ENCODE measurements around the gene TIMM8B. TPM values are rescaled to one million over a fixed set of nuclear protein-coding genes. Genes with fewer than 3 reads are reported as not detected.
"Not testable (repeated sequence)": the region's sequence is repeated elsewhere in the genome, so short reads cannot be mapped to it uniquely, and the experiment has no call there.

TIMM8B gene
- total RNA-seq, 4 donors from 2014 or later = 26.2 to 58.9 (median 40.6) TPM

- in situ Hi-C loops (cut with MboI; ENCODE audit: low pct_ligation_motif_present in 1 of 4, low pct_unique_long_range_greater_than_20kb in 1 of 4, low sequenced_read_pairs in 3 of 4) = loop anchor here in 1 of 4 donors (25.0 kb wide), 1 partner anchor 181 kb away; no protein-coding TSS in a partner anchor
These were observed 19.5 kb upstream of the TIMM8B start for GRCh38 chr11:112106070-112106469.

GRCh38 chr11:112103446-112103845, 16.9 kb upstream of the TIMM8B start:
- Histone ChIP-seq H3K4me3 (no peak overlapping the region), H3K36me3 (no peaks in the 10 kb centered on the region), H3K9me3 (no peaks in the 10 kb centered on the region), H3K27me3 (no peaks in the 10 kb centered on the region), H3K27ac (no peak overlapping the region), H3K4me1 (no peaks in the 10 kb centered on the region)
- in situ Hi-C loops (cut with MboI; ENCODE audit: low pct_ligation_motif_present in 1 of 4, low pct_unique_long_range_greater_than_20kb in 1 of 4, low sequenced_read_pairs in 3 of 4) = loop anchor here in 1 of 4 donors (25.0 kb wide), 1 partner anchor 184 kb away; no protein-coding TSS in a partner anchor
- intact Hi-C loops (cut with DNase I; ENCODE audit: low total_unique reads) = no loop called here
- DNase-seq = no peak
- 85 to 92% methylated on average over 2 to 6 of the region's 6 CpGs for WGBS, 2 donors (ENCODE audit: low coverage in 1 of 2)
- no peak for TF ChIP-seq POLR2AphosphoS5 (IDR thresholded peaks at IDR 0.05)
- no peak for TF ChIP-seq POLR2A (IDR thresholded peaks at IDR 0.05)
- no peak for TF ChIP-seq EP300 (IDR thresholded peaks at IDR 0.05; ENCODE audit: low read depth)
- no peak for TF ChIP-seq CTCF (IDR thresholded peaks at IDR 0.05)

More at GRCh38 chr11:112106070-112106469, 19.5 kb upstream of the TIMM8B start:
- Histone ChIP-seq H3K4me1 (no peaks in the 10 kb centered on the region), H3K9me3 (no peaks in the 10 kb centered on the region), H3K27me3 (no peaks in the 10 kb centered on the region), H3K4me3 (no peak overlapping the region), H3K27ac (no peak overlapping the region), H3K36me3 (no peaks in the 10 kb centered on the region)
- no peak for DNase-seq
- intact Hi-C loops (cut with DNase I; ENCODE audit: low total_unique reads) = no loop called here
- 97% methylated on average over 8 of the region's 8 CpGs; no CpG with 5 or more reads in 1 of the 2 donors for WGBS, 2 donors (ENCODE audit: low coverage in 1 of 2)
- TF ChIP-seq CTCF (IDR thresholded peaks at IDR 0.05) = no peak
- TF ChIP-seq POLR2AphosphoS5 (IDR thresholded peaks at IDR 0.05) = no peak
- TF ChIP-seq EP300 (IDR thresholded peaks at IDR 0.05; ENCODE audit: low read depth) = no peak
- TF ChIP-seq POLR2A (IDR thresholded peaks at IDR 0.05) = no peak

- intact Hi-C loops (cut with DNase I; ENCODE audit: low total_unique reads) = no loop called here
- no peak overlapping the region for H3K4me3 ChIP-seq
- no peak for TF ChIP-seq POLR2A (IDR thresholded peaks at IDR 0.05)
- in situ Hi-C loops (cut with MboI; ENCODE audit: low pct_ligation_motif_present in 1 of 4, low pct_unique_long_range_greater_than_20kb in 1 of 4, low sequenced_read_pairs in 3 of 4) = loop anchor here in 1 of 4 donors (25.0 kb wide), 1 partner anchor 187 kb away; no protein-coding TSS in a partner anchor
- no peaks in the 10 kb centered on the region for H3K27me3 ChIP-seq
- H3K4me1 ChIP-seq = no peaks in the 10 kb centered on the region
- DNase-seq = no peak
- 54 to 67% methylated on average over 1 to 2 of the region's 2 CpGs for WGBS, 2 donors (ENCODE audit: low coverage in 1 of 2)
- no peaks in the 10 kb centered on the region for H3K9me3 ChIP-seq
- H3K36me3 ChIP-seq = peaks cover 0 to 8% (median 3%) of the 10 kb centered on the region in 4 donors
- H3K27ac ChIP-seq = no peak overlapping the region
These were observed 13.9 kb upstream of the TIMM8B start for GRCh38 chr11:112100462-112100861.

- Histone ChIP-seq H3K4me1 (no peaks in the 10 kb centered on the region), H3K9me3 (no peaks in the 10 kb centered on the region), H3K36me3 (peaks cover 0 to 30% (median 14%) of the 10 kb centered on the region in 4 donors), H3K4me3 (no peak overlapping the region), H3K27ac (no peak overlapping the region), H3K27me3 (no peaks in the 10 kb centered on the region)
- in situ Hi-C loops (cut with MboI; ENCODE audit: low pct_ligation_motif_present in 1 of 4, low pct_unique_long_range_greater_than_20kb in 1 of 4, low sequenced_read_pairs in 3 of 4) = loop anchor here in 1 of 4 donors (25.0 kb wide), 1 partner anchor 486 kb away; the partner anchor contains the start of gene SIK2
- intact Hi-C loops (cut with DNase I; ENCODE audit: low total_unique reads) = no loop called here
- no peak for DNase-seq
- WGBS, 2 donors (ENCODE audit: low coverage in 1 of 2) = 91 to 97% methylated on average over 7 to 11 of the region's 11 CpGs
- TF ChIP-seq POLR2A (IDR thresholded peaks at IDR 0.05) = no peak
- no peak for TF ChIP-seq EP300 (IDR thresholded peaks at IDR 0.05; ENCODE audit: low read depth)
- no peak for TF ChIP-seq POLR2AphosphoS5 (IDR thresholded peaks at IDR 0.05)
These were observed 11.4 kb upstream of the TIMM8B start for GRCh38 chr11:112097734-112098528.

- Histone ChIP-seq H3K9me3 (no peaks in the 10 kb centered on the region), H3K27ac (no peak overlapping the region), H3K27me3 (no peaks in the 10 kb centered on the region), H3K36me3 (peaks cover 0 to 47% (median 23%) of the 10 kb centered on the region in 4 donors), H3K4me1 (no peaks in the 10 kb centered on the region), H3K4me3 (no peak overlapping the region)
- no peak for TF ChIP-seq POLR2A (IDR thresholded peaks at IDR 0.05)
- TF ChIP-seq CTCF (IDR thresholded peaks at IDR 0.05) = no peak
- TF ChIP-seq POLR2AphosphoS5 (IDR thresholded peaks at IDR 0.05) = no peak
- TF ChIP-seq EP300 (IDR thresholded peaks at IDR 0.05; ENCODE audit: low read depth) = no peak
- intact Hi-C loops (cut with DNase I; ENCODE audit: low total_unique reads) (no loop called here), in situ Hi-C loops (cut with MboI; ENCODE audit: low pct_ligation_motif_present in 1 of 4, low pct_unique_long_range_greater_than_20kb in 1 of 4, low sequenced_read_pairs in 3 of 4) (loop anchor here in 1 of 4 donors (25.0 kb wide), 1 partner anchor 484 kb away; the partner anchor contains the start of gene SIK2)
- DNase-seq = no peak
These were observed 9.6 kb upstream of the TIMM8B start for GRCh38 chr11:112096194-112096593.

GRCh38 chr11:112095302-112095701, 8.7 kb upstream of the TIMM8B start:
- intact Hi-C loops (cut with DNase I; ENCODE audit: low total_unique reads); H3K4me1 ChIP-seq; H3K4me3 ChIP-seq; H3K27me3 ChIP-seq; H3K9me3 ChIP-seq; DNase-seq; H3K27ac ChIP-seq: not testable (repeated sequence)
- in situ Hi-C loops (cut with MboI; ENCODE audit: low pct_ligation_motif_present in 1 of 4, low pct_unique_long_range_greater_than_20kb in 1 of 4, low sequenced_read_pairs in 3 of 4) = loop anchor here in 1 of 4 donors (25.0 kb wide), 1 partner anchor 483 kb away; the partner anchor contains the start of gene SIK2
- WGBS, 2 donors (ENCODE audit: low coverage in 1 of 2) = 94 to 97% methylated on average over 2 of the region's 2 CpGs
- peaks cover 0 to 56% (median 27%) of the 10 kb centered on the region in 4 donors for H3K36me3 ChIP-seq
